Measurements from ENCODE around the gene KCNIP2. TPM values are rescaled to one million over a fixed set of nuclear protein-coding genes. Genes with fewer than 3 reads are reported as not detected.

KCNIP2 gene
- polyA plus RNA-seq, 1 of the 3 experiments (the other 2 are of a cell fraction), result 1.0 TPM

DNA sequence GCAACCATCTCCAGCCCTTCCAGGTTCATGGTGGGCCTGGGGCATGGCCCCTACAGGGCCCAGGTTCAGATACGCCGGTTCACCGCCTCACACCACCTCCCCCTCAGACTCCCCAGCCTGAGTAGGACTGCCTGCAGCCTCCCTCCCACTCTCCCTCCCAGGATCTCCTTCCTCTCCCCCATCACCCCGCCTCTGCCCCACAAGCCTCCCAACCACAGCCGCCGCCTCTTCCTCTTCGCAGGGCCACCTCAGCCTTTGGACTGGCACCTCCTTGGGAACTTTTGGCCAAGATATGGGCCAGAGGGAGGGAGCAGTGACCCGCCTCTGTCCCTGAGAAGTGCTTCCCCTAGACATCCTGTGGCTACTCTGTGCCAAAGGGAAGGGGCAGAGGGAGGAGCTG is 9.3 kb downstream of the KCNIP2 start:
- Histone ChIP-seq H3K4me2 (no peak overlapping the region), H3K27me3 (ENCODE audit: insufficient read depth) (no peaks in the 10 kb centered on the region), H2AFZ (ENCODE audit: low read depth) (no peak overlapping the region), H3K4me1 (ENCODE audit: control insufficient read depth in 1 of 2, insufficient read depth in 2 of 2, low read depth in 1 of 2, low read length in 1 of 2) (peaks cover 14 to 30% of the 10 kb centered on the region in 2 experiments; a peak in 3 of 4 replicates), H3K9me3 (no peaks in the 10 kb centered on the region), H3F3A (replicated peaks; ENCODE audit: insufficient read depth) (peaks cover 4% of the 10 kb centered on the region), H3K9me2 (no peaks in the 10 kb centered on the region), H3K9ac (no peak overlapping the region), H4K20me1 (ENCODE audit: insufficient read depth) (0 out of 2 replicates have a peak, but pooled peaks cover 4% of the 10 kb centered on the region), H3K27ac (ENCODE audit: low read depth in 2 of 2, low read length in 1 of 2) (no peak overlapping the region), H3K36me3 (replicated peaks in 1 of 2; ENCODE audit: control insufficient read depth in 1 of 2, insufficient read depth in 2 of 2, low read length in 1 of 2) (no peaks in the 10 kb centered on the region), H3K79me2 (ENCODE audit: insufficient read depth) (no peaks in the 10 kb centered on the region), H3K4me3 (ENCODE audit: low read depth in 2 of 2, low read length in 1 of 2) (no peak overlapping the region)
- no peak for TF ChIP-seq YY1 (IDR thresholded peaks at IDR 0.05; ENCODE audit: low read depth)
- TF ChIP-seq SIN3A (IDR thresholded peaks at IDR 0.05; ENCODE audit: borderline replicate concordance, low read depth, low read length), result no peak
- no peak for TF ChIP-seq FOXM1 (IDR thresholded peaks at IDR 0.05; ENCODE audit: low read depth)
- TF ChIP-seq NRF1 (IDR thresholded peaks at IDR 0.05; ENCODE audit: low read depth, low read length), result no peak
- TF ChIP-seq, protein P1, sequence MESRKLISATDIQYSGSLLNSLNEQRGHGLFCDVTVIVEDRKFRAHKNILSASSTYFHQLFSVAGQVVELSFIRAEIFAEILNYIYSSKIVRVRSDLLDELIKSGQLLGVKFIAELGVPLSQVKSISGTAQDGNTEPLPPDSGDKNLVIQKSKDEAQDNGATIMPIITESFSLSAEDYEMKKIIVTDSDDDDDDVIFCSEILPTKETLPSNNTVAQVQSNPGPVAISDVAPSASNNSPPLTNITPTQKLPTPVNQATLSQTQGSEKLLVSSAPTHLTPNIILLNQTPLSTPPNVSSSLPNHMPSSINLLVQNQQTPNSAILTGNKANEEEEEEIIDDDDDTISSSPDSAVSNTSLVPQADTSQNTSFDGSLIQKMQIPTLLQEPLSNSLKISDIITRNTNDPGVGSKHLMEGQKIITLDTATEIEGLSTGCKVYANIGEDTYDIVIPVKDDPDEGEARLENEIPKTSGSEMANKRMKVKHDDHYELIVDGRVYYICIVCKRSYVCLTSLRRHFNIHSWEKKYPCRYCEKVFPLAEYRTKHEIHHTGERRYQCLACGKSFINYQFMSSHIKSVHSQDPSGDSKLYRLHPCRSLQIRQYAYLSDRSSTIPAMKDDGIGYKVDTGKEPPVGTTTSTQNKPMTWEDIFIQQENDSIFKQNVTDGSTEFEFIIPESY (IDR thresholded peaks at IDR 0.05; ENCODE audit: borderline replicate concordance, low read depth), result no peak
- no peak for TF ChIP-seq MEF2A (IDR thresholded peaks at IDR 0.05; ENCODE audit: borderline replicate concordance, low read depth)
- no peak for TF ChIP-seq FOXJ3 (CRISPR knock-in tag; IDR thresholded peaks at IDR 0.05)
- TF ChIP-seq GABPA (IDR thresholded peaks at IDR 0.05; ENCODE audit: low read depth), result no peak
- TF ChIP-seq RXRA (IDR thresholded peaks at IDR 0.05; ENCODE audit: borderline replicate concordance, low read depth), result no peak
- no peak for TF ChIP-seq MXI1 (IDR thresholded peaks at IDR 0.05; ENCODE audit: low read depth, low read length)
- TF ChIP-seq, protein P2, sequence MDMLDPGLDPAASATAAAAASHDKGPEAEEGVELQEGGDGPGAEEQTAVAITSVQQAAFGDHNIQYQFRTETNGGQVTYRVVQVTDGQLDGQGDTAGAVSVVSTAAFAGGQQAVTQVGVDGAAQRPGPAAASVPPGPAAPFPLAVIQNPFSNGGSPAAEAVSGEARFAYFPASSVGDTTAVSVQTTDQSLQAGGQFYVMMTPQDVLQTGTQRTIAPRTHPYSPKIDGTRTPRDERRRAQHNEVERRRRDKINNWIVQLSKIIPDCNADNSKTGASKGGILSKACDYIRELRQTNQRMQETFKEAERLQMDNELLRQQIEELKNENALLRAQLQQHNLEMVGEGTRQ (IDR thresholded peaks at IDR 0.05; ENCODE audit: borderline replicate concordance, low read depth, low read length), result no peak
- no peak for TF ChIP-seq RAD21 (IDR thresholded peaks at IDR 0.05; ENCODE audit: low read length)
- no peak for TF ChIP-seq TCF12 (IDR thresholded peaks at IDR 0.05)
- TF ChIP-seq, protein P3, sequence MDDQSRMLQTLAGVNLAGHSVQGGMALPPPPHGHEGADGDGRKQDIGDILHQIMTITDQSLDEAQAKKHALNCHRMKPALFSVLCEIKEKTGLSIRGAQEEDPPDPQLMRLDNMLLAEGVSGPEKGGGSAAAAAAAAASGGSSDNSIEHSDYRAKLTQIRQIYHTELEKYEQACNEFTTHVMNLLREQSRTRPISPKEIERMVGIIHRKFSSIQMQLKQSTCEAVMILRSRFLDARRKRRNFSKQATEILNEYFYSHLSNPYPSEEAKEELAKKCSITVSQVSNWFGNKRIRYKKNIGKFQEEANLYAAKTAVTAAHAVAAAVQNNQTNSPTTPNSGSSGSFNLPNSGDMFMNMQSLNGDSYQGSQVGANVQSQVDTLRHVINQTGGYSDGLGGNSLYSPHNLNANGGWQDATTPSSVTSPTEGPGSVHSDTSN (IDR thresholded peaks at IDR 0.05), result no peak
- TF ChIP-seq RCOR1 (IDR thresholded peaks at IDR 0.05; ENCODE audit: low read length), result no peak
- no peak for TF ChIP-seq POLR2AphosphoS5 (IDR thresholded peaks at IDR 0.05; ENCODE audit: low read depth, low read length)
- TF ChIP-seq, protein P4, sequence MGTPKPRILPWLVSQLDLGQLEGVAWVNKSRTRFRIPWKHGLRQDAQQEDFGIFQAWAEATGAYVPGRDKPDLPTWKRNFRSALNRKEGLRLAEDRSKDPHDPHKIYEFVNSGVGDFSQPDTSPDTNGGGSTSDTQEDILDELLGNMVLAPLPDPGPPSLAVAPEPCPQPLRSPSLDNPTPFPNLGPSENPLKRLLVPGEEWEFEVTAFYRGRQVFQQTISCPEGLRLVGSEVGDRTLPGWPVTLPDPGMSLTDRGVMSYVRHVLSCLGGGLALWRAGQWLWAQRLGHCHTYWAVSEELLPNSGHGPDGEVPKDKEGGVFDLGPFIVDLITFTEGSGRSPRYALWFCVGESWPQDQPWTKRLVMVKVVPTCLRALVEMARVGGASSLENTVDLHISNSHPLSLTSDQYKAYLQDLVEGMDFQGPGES (IDR thresholded peaks at IDR 0.05; ENCODE audit: low read depth, low read length), result no peak
- no peak for TF ChIP-seq JUND (IDR thresholded peaks at IDR 0.05)
- WGBS (ENCODE audit: low lambda C conversion rate), result 95% methylated on average over 6 of the region's 8 CpGs
- CTCF ChIA-PET, result interaction anchor here (1.9 to 13.4 kb wide), 3 partner anchors 8 to 179 kb away, joined by 7 to 301 read pairs (median 73); partner anchors contain the start of genes KCNIP2 and OGA
- DNase-seq, result no peak
- POLR2A ChIA-PET, result interaction anchor here (2.8 kb wide), 1 partner anchor 16 kb away, joined by 10 read pairs; the partner anchor contains the start of gene OGA
